Osteocyte (in vitro differentiated cells): ENCODE measurements around the gene PAN2. TPM values are rescaled to one million over a fixed set of nuclear protein-coding genes. Genes with fewer than 3 reads are reported as not detected.

Experiments
- DNase-seq: peaks from one replicate; pipeline ENCODE4 v3.0.0; 2021; ENCODE audit warnings: mixed read lengths; ENCODE audit not compliant: unreplicated experiment; ENCODE audit errors: extremely low spot score
- H3K27ac Mint-ChIP-seq: one replicate; pipeline ENCODE4 v1.8.0; 2021; ENCODE audit warnings: mild to moderate bottlenecking, mixed read lengths; ENCODE audit not compliant: unreplicated experiment
- H3K27me3 Mint-ChIP-seq: one replicate; pipeline ENCODE4 v1.8.0; 2021; ENCODE audit warnings: mixed read lengths; ENCODE audit not compliant: unreplicated experiment
- H3K36me3 Mint-ChIP-seq: one replicate; pipeline ENCODE4 v1.8.0; 2021; ENCODE audit warnings: mixed read lengths; ENCODE audit not compliant: unreplicated experiment
- H3K4me1 Mint-ChIP-seq: one replicate; pipeline ENCODE4 v1.8.0; 2021; ENCODE audit warnings: mixed read lengths; ENCODE audit not compliant: unreplicated experiment
- H3K4me3 Mint-ChIP-seq: one replicate; pipeline ENCODE4 v1.8.0; 2021; ENCODE audit warnings: mild to moderate bottlenecking, moderate library complexity, mixed read lengths; ENCODE audit not compliant: unreplicated experiment
- H3K9me3 Mint-ChIP-seq: one replicate; pipeline ENCODE4 v1.8.0; 2021; ENCODE audit warnings: mixed read lengths; ENCODE audit not compliant: unreplicated experiment
- total RNA-seq: library from RNA; stranded (reverse); gene quantifications from 2 replicates; pipeline ENCODE4 v1.2.1, GENCODE V29; 2021
- TF ChIP-seq, protein P1 (sequence below): fragments of 200-600 bp; sonication (generic); IDR thresholded peaks from 2 replicates; pipeline ENCODE4 v1.5.0; 2021; ENCODE audit warnings: antibody characterized with exemption, mild to moderate bottlenecking, moderate library complexity

PAN2 gene
- total RNA-seq, 1 donor from 2014 or later: 52.7 TPM

DNA sequence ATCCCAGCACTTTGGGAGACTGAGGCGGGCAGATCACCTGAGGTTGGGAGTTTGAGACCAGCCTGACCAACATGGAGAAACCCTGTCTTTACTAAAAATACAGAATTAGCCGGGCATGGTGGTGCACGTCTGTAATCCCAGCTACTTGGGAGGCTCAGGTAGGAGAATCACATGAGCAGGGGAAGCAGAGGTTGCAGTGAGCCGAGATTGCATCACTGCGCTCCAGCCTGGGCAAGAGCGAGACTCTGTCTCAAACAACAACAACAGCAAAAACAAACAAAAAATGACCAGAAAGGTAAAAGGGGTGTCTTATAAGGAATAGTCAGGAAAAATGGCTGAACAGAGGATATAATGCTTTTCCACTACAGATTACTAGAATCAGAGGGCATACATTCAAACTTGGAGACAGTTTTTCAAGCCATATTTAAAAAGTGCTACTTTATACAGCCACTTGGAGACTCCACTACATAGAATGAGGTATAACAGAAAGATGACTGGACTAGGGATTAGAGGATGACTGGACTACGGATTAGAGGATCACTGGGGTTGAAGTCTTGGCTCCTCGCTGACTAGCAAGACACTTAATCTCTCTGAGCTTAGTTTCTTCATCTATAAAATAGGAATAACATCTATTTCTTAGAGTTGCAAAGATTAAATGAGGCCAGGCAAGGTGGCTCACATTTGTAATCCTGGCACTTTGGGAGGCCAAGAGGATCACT is 28.8 kb downstream of the PAN2 start:
- Mint-ChIP-seq H3K9me3 (no peaks in the 10 kb centered on the region), H3K4me1 (peaks cover 15% of the 10 kb centered on the region), H3K4me3 (no peak overlapping the region), H3K27me3 (no peaks in the 10 kb centered on the region), H3K36me3 (peaks cover 8% of the 10 kb centered on the region), H3K27ac (no peak overlapping the region)
- no peak for DNase-seq
- TF ChIP-seq, protein P1, sequence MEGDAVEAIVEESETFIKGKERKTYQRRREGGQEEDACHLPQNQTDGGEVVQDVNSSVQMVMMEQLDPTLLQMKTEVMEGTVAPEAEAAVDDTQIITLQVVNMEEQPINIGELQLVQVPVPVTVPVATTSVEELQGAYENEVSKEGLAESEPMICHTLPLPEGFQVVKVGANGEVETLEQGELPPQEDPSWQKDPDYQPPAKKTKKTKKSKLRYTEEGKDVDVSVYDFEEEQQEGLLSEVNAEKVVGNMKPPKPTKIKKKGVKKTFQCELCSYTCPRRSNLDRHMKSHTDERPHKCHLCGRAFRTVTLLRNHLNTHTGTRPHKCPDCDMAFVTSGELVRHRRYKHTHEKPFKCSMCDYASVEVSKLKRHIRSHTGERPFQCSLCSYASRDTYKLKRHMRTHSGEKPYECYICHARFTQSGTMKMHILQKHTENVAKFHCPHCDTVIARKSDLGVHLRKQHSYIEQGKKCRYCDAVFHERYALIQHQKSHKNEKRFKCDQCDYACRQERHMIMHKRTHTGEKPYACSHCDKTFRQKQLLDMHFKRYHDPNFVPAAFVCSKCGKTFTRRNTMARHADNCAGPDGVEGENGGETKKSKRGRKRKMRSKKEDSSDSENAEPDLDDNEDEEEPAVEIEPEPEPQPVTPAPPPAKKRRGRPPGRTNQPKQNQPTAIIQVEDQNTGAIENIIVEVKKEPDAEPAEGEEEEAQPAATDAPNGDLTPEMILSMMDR: no peak

DNA sequence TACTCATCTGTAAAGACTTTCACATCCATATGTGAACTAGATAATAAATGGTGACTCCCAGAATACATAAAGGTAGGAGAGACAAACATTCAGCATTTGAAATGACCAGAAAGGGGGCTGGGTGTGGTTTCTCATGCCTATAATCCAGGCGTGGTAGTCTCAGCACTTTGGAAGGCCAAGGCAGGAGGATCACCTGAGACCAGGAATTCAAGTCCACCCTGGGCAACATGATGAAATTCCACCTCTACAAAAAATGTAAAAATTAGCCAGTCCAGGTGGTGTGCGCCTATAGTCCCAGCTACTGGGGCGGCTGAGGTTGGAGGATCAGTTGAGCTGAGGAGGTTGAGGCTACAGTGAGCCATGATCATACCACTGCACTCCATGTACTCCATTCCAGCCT is 29.5 kb downstream of the PAN2 start:
- no peak overlapping the region for H3K4me3 Mint-ChIP-seq
- no peak overlapping the region for H3K27ac Mint-ChIP-seq
- TF ChIP-seq, protein P1: no peak
- no peak for DNase-seq
- no peaks in the 10 kb centered on the region for H3K27me3 Mint-ChIP-seq
- H3K36me3 Mint-ChIP-seq: peaks cover 3% of the 10 kb centered on the region
- H3K9me3 Mint-ChIP-seq: no peaks in the 10 kb centered on the region
- peaks cover 17% of the 10 kb centered on the region for H3K4me1 Mint-ChIP-seq

DNA sequence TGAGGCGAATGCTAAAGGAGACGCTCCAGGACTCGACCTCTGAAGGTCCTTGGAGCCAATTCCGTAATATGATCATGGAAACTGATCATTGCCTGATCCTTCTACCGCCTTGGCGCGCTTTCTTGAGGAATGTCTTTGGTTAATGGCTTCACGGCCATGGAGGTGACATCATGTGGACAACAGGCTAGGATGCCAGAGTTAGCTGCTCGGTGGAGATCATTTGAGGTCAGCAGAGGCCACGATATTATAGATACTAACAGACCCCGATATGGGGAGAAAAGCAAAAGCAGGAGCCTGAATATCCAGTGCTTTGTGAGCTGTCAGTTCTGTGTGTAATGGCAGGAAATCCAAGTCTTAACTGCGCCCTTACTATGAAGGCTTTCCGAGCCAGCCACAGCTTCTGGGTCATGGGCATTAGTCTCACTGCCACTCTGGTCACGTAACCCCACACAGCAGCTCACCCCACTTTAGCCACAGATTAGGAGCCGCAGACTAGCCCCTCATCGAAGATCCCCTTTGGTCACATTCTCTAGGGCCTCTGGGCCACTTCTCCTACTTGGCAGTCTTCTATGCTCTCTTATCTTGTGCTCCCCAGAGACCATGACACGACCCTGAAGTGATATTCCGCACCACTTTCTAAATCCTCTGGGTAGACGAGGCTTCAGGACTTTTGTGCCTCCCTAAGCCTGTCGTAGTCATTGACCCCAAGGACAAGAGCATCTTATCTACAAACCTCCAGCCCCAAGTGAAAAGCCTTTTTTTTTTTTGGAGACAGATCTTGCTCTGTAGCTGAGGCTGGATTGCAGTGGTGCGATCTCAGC is 32.9 kb downstream of the PAN2 start:
- no peaks in the 10 kb centered on the region for H3K27me3 Mint-ChIP-seq
- TF ChIP-seq, protein P1: no peak
- peak overlapping the region; percentile 94 for H3K27ac Mint-ChIP-seq
- H3K4me1 Mint-ChIP-seq: peaks cover 42% of the 10 kb centered on the region
- H3K9me3 Mint-ChIP-seq: no peaks in the 10 kb centered on the region
- peaks cover 2% of the 10 kb centered on the region for H3K36me3 Mint-ChIP-seq
- H3K4me3 Mint-ChIP-seq: peak overlapping the region; percentile 93
- no peak for DNase-seq

DNA sequence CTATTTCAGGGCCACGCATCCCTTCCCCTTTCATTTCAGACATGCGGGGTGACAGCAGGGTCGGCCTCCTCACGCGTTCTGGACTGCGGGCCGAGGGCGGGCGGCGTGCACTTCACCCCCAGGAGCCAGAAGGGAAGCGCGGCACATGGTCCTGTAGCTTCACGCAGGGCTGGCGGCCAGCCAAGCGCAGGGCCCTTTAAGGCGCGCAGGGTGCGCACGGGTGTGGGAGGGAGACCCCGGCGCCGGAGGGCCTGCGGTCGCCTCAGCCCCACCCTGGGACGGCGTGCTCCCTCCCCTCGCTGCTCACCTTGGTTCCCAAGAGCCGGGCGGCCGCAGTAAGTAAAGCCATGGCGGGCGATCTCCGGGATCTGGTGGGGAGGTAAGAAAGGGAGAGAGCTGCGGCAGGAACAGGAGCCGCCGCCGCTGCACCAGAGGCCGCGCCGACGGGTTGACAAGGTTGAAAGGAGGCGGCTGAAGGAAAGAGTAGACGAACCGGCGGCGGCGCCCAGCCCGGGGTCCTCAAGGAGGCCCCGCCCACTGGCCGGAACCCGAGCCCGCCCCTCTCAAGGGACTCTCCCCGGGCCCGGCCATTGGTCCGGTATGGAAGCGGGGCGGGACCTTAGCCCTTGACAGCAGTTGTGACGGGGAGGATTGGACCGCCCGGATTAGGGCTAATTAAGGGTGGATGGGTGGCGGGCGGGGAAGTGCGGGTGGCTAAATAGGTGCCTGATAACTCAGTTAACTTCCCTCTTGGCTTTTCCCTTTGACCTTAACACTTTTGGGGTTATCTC is 33.8 kb downstream of the PAN2 start, which contains the start of gene CS:
Gene CS (minus strand): TSS at position 478 of the 791 bp plus-strand sequence. CDS start 129 bp downstream, at position 349.
- no peaks in the 10 kb centered on the region for H3K27me3 Mint-ChIP-seq
- peak within 1 kb of the TSS; percentile 94 for H3K27ac Mint-ChIP-seq
- no peaks in the 10 kb centered on the region for H3K9me3 Mint-ChIP-seq
- peaks cover 2% of the 10 kb centered on the region for H3K36me3 Mint-ChIP-seq
- peak within 1 kb of the TSS; percentile 93 for H3K4me3 Mint-ChIP-seq
- TF ChIP-seq, protein P1: no peak
- DNase-seq: peak; percentile 99
- H3K4me1 Mint-ChIP-seq: peaks cover 42% of the 10 kb centered on the region
